ENCODE data around the gene NECTIN1.

GRCh38 chr11:119778391-119779194, 49.6 kb upstream of the NECTIN1 start:
- TF ChIP-seq CTCF (IDR thresholded peaks at IDR 0.05) (no peak), EP300 (IDR thresholded peaks at IDR 0.05) (no peak), POLR2AphosphoS5 (IDR thresholded peaks at IDR 0.05) (no peak), POLR2A (IDR thresholded peaks at IDR 0.05) (no peak)
